Ishikawa (cell line): ENCODE results near the gene MPPE1.

Source experiments
- CEBPB ChIP-seq: IDR thresholded peaks from 2 replicates; pipeline ENCODE4 v1.6.1; 2012
- EGR1 ChIP-seq: IDR thresholded peaks from 2 replicates; pipeline ENCODE4 v1.6.1; 2012
- EP300 ChIP-seq: IDR thresholded peaks from 2 replicates; pipeline ENCODE4 v1.6.1; 2012; ENCODE audit warnings: borderline replicate concordance
- FOXM1 ChIP-seq: IDR thresholded peaks from 2 replicates; pipeline ENCODE4 v1.6.1; 2012; ENCODE audit warnings: low read depth, borderline replicate concordance
- NFIC ChIP-seq: IDR thresholded peaks from 2 replicates; pipeline ENCODE4 v1.6.1; 2012
- RAD21 ChIP-seq: IDR thresholded peaks from 2 replicates; pipeline ENCODE4 v1.6.1; 2012; ENCODE audit warnings: low read depth
- TAF1 ChIP-seq: IDR thresholded peaks from 2 replicates; pipeline ENCODE4 v1.6.1; 2012; ENCODE audit warnings: low read depth, mild to moderate bottlenecking
- TCF12 ChIP-seq: IDR thresholded peaks from 2 replicates; pipeline ENCODE4 v1.6.1; 2012; ENCODE audit warnings: low read depth
- TEAD4 ChIP-seq: IDR thresholded peaks from 2 replicates; pipeline ENCODE4 v1.6.1; 2012
- YY1 ChIP-seq: IDR thresholded peaks from 2 replicates; pipeline ENCODE4 v1.6.1; 2012; ENCODE audit warnings: low read depth
- TF ChIP-seq, protein P1 (sequence below): IDR thresholded peaks from 2 replicates; pipeline ENCODE4 v1.6.1; 2012
- TF ChIP-seq, protein P2 (sequence below): IDR thresholded peaks from 2 replicates; pipeline ENCODE4 v1.6.1; 2012; ENCODE audit warnings: low read depth, mild to moderate bottlenecking
- TF ChIP-seq, protein P3 (sequence below): IDR thresholded peaks from 2 replicates; pipeline ENCODE4 v1.6.1; 2012

DNA sequence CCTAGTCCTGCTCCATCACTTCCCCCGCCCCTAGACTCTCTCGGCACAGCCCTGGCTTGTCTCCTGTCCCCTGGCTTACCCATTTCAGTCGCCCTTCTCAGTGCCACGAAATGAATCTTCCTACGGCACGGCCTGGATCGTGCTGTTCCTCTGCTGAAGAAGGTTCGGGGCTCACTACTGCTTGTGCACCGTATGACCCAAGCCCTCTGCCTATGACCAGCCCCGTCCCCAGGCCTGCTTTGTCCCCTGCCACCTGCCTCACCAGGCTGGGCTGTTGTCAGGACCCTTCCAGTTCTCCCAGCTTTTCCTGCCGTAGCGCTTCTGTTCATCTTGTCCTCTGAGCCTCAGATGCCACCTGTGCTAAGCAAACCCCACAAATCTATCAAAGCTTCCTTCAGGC is 43.0 kb downstream of the MPPE1 start:
- TF ChIP-seq, protein P1, sequence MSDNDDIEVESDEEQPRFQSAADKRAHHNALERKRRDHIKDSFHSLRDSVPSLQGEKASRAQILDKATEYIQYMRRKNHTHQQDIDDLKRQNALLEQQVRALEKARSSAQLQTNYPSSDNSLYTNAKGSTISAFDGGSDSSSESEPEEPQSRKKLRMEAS = no peak
- no peak for TF ChIP-seq YY1
- TF ChIP-seq EP300 = no peak
- TF ChIP-seq, protein P2, sequence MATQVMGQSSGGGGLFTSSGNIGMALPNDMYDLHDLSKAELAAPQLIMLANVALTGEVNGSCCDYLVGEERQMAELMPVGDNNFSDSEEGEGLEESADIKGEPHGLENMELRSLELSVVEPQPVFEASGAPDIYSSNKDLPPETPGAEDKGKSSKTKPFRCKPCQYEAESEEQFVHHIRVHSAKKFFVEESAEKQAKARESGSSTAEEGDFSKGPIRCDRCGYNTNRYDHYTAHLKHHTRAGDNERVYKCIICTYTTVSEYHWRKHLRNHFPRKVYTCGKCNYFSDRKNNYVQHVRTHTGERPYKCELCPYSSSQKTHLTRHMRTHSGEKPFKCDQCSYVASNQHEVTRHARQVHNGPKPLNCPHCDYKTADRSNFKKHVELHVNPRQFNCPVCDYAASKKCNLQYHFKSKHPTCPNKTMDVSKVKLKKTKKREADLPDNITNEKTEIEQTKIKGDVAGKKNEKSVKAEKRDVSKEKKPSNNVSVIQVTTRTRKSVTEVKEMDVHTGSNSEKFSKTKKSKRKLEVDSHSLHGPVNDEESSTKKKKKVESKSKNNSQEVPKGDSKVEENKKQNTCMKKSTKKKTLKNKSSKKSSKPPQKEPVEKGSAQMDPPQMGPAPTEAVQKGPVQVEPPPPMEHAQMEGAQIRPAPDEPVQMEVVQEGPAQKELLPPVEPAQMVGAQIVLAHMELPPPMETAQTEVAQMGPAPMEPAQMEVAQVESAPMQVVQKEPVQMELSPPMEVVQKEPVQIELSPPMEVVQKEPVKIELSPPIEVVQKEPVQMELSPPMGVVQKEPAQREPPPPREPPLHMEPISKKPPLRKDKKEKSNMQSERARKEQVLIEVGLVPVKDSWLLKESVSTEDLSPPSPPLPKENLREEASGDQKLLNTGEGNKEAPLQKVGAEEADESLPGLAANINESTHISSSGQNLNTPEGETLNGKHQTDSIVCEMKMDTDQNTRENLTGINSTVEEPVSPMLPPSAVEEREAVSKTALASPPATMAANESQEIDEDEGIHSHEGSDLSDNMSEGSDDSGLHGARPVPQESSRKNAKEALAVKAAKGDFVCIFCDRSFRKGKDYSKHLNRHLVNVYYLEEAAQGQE = no peak
- TF ChIP-seq TAF1 = no peak
- TF ChIP-seq, protein P3, sequence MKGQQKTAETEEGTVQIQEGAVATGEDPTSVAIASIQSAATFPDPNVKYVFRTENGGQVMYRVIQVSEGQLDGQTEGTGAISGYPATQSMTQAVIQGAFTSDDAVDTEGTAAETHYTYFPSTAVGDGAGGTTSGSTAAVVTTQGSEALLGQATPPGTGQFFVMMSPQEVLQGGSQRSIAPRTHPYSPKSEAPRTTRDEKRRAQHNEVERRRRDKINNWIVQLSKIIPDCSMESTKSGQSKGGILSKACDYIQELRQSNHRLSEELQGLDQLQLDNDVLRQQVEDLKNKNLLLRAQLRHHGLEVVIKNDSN = no peak
- TF ChIP-seq CEBPB = no peak
- no peak for TF ChIP-seq EGR1
- TF ChIP-seq TEAD4 = no peak
- TF ChIP-seq FOXM1 = no peak
- no peak for TF ChIP-seq NFIC
- no peak for TF ChIP-seq TCF12
- no peak for TF ChIP-seq RAD21
